ENCODE results near the gene FOXJ3. TPM values are rescaled to one million over a fixed set of nuclear protein-coding genes. Genes with fewer than 3 reads are reported as not detected.

FOXJ3 gene
- total RNA-seq, 1 experiment from 2014 or later, result 20.1 TPM

- in situ Hi-C loops (cut with HindIII; ENCODE audit: low sequenced_read_pairs), result no loop called here
- DNase-seq (ENCODE audit: low spot score), result no peak
Observed at GRCh38 chr1:42139444-42139843, 195.6 kb downstream of the FOXJ3 start.

DNA sequence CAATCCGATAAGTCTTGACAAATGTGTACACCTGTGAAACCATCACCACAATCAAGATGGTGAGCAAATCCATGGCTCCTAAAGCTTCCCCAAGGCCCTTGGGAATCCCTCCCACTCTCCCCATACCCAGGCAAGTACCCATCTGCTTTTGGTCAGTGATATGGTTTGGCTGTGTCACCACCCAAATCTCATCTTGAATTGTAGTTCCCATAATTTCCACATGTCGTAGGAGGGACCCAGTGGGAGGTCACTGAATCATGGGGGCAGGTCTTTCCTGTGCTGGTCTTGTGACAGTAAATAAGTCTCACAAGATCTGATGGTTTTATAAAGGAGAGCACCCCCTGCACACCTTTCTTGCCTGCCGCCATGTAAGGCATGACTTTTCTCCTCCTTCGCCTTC is 196.4 kb downstream of the FOXJ3 start:
- in situ Hi-C loops (cut with HindIII; ENCODE audit: low sequenced_read_pairs), result no loop called here
- no peak for DNase-seq (ENCODE audit: low spot score)

- DNase-seq (ENCODE audit: low spot score), result no peak
- in situ Hi-C loops (cut with HindIII; ENCODE audit: low sequenced_read_pairs), result no loop called here
Observed at GRCh38 chr1:42137766-42138165, 197.3 kb downstream of the FOXJ3 start.

GRCh38 chr1:42136466-42136865 is 198.6 kb downstream of the FOXJ3 start:
- no peak for DNase-seq (ENCODE audit: low spot score)
- in situ Hi-C loops (cut with HindIII; ENCODE audit: low sequenced_read_pairs), result no loop called here

GRCh38 chr1:42135426-42135825 is 199.6 kb downstream of the FOXJ3 start:
- DNase-seq (ENCODE audit: low spot score), result no peak
- in situ Hi-C loops (cut with HindIII; ENCODE audit: low sequenced_read_pairs), result no loop called here

GRCh38 chr1:42133809-42134526 is 201.1 kb downstream of the FOXJ3 start:
- in situ Hi-C loops (cut with HindIII; ENCODE audit: low sequenced_read_pairs), result no loop called here
- DNase-seq (ENCODE audit: low spot score), result no peak

- in situ Hi-C loops (cut with HindIII; ENCODE audit: low sequenced_read_pairs), result no loop called here
- no peak for DNase-seq (ENCODE audit: low spot score)
Observed at GRCh38 chr1:42133390-42133789, 201.6 kb downstream of the FOXJ3 start.

GRCh38 chr1:42130061-42130660 is 204.9 kb downstream of the FOXJ3 start:
- DNase-seq (ENCODE audit: low spot score), result no peak
- in situ Hi-C loops (cut with HindIII; ENCODE audit: low sequenced_read_pairs), result no loop called here

- in situ Hi-C loops (cut with HindIII; ENCODE audit: low sequenced_read_pairs), result no loop called here
- DNase-seq (ENCODE audit: low spot score), result no peak
Observed at GRCh38 chr1:42128964-42129363, 206.1 kb downstream of the FOXJ3 start.

- DNase-seq (ENCODE audit: low spot score), result no peak
- in situ Hi-C loops (cut with HindIII; ENCODE audit: low sequenced_read_pairs), result no loop called here
Observed at GRCh38 chr1:42128499-42128898, 206.5 kb downstream of the FOXJ3 start.

DNA sequence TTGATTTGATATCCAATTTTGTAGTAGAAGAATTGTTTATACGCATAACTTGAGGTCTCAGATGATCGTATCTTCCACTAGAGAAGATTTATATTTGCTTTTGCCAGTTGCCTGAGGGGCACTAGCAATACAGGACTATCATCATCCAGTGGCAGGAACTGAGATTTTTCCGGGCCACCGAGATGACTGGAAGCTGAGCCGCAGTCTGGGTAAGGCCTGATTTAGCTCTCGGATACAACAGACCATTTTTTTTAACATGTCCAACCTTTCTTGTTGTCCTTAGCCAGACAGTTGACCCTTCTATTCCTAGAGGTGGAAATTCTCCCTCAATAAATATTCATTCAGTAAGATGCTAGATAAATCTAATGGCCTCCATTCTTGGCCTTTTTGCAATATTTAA is 207.3 kb downstream of the FOXJ3 start:
- no peak for DNase-seq (ENCODE audit: low spot score)
- in situ Hi-C loops (cut with HindIII; ENCODE audit: low sequenced_read_pairs), result no loop called here

Other genes with a start within 250 kb of the FOXJ3 start
- gene GUCA2B, start 181.8 kb downstream of the FOXJ3 start, total RNA-seq (2014; rRNA removed; shearing (Covaris generic)), result not detected in 2 replicates
- gene GUCA2A, start 170.5 kb downstream of the FOXJ3 start, total RNA-seq (2014; rRNA removed; shearing (Covaris generic)), result not detected in 2 replicates
- gene RIMKLA, start 45.6 kb upstream of the FOXJ3 start, total RNA-seq (2014; rRNA removed; shearing (Covaris generic)), result 0.37 TPM in 1 of 2 replicates, not detected in the other
- gene ZMYND12, start 120.8 kb upstream of the FOXJ3 start, total RNA-seq (2014; rRNA removed; shearing (Covaris generic)), result 1.0 TPM in 1 of 2 replicates, not detected in the other
- gene PPCS, start 121.3 kb upstream of the FOXJ3 start, total RNA-seq (2014; rRNA removed; shearing (Covaris generic)), result 111 and 124 TPM in 2 replicates
- 0.49 and 3.4 TPM in 2 replicates for gene CCDC30, start 128.1 kb upstream of the FOXJ3 start, total RNA-seq (2014; rRNA removed; shearing (Covaris generic))